Stimulated activated CD4-positive, alpha-beta T cell treated with anti-CD3 and anti-CD28 coated beads, Interleukin-15, amount 100 ng/mL, for 24 hours (primary cell): ENCODE results near the gene NRG2.

Experiments
- DNase-seq: peaks from one replicate; pipeline ENCODE4 v3.0.0-alpha.2; 2020

The NRG2 gene

GRCh38 chr5:139852696-139853095 lies 190.4 kb downstream of the NRG2 start:
- no peak for DNase-seq

GRCh38 chr5:139851558-139851957 lies 191.5 kb downstream of the NRG2 start:
- DNase-seq, result no peak

- DNase-seq, result no peak
Measured at GRCh38 chr5:139850423-139851016, 192.6 kb downstream of the NRG2 start.

DNA sequence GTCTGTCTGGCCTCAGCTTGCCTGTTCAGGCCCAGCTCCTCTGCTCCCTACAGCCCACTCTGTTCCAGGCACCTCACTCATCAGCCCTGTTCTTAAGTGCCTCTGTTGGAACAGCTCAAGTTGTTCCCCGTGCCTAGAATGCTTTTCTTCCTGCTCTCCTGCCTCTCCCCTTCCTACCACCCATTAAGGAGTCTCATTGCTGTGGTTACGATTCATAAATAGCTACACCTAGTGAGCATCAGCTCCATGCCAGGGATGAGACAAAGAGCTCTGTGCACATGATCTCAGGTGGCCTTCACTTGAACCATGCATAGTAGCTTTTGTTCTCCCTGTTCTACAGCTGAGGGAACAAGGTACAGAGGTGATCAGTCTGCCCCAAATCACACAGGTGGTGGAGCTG lies 193.2 kb downstream of the NRG2 start:
- no peak for DNase-seq

DNA sequence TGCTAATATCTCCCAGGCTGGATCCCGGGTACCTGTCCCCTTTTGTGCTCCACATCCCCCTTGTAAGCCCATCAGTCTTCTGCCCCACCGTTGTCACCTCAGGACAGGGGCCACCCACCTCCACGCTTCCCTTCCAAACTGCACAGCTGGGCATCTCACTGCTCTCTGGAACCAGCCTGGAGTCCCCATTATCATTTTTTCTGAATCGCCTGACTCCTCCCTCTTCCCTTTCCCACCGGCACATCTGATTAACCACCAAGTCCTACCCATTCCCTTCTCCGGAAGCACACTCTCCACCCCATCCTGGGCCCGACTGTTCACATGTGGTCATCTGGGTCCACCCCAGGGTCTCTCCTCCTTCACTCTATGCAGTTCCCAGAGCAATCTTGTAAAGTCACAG lies 193.6 kb downstream of the NRG2 start:
- DNase-seq, result no peak

- peak; percentile 41 for DNase-seq
Measured at GRCh38 chr5:139848508-139849100, 194.5 kb downstream of the NRG2 start.

DNA sequence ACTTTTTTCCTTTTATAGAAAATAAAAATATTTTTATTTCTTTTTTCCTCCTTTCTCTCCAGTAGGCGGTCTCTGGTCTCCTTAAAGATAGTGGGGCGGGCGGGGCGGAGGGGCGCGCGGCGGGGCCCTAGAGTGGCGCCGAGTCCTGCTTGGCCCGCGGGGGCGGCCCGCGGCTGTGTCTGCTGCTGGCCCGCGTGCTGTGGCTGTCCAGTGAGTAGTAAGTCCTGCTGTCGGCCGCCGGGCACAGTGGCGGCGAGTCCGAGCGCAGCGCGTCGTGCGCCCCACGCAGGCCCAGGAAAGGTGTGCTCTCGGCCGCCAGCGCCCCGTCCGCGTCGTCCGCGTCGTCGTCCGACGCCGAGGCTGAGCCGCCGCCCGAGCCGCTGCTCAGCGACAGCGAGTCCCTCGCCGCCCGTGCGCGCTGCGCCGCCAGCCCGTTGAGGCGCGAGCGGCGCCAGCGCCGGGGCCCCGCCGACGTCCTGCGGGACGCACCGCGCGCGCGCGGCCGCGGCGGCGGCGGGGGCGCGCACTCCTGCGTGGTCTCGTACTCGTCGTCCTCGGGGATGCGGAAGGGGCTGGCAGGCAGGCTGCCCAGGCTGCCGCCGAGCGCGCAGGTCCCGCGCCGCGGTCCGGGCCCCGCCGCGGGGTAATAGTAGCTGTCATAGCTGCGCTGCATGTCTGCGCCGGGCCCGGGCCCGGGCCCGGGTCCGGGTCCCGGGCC lies 195.2 kb downstream of the NRG2 start:
- peak; percentile 78 for DNase-seq

GRCh38 chr5:139847091-139847490 lies 196.0 kb downstream of the NRG2 start:
- no peak for DNase-seq

DNA sequence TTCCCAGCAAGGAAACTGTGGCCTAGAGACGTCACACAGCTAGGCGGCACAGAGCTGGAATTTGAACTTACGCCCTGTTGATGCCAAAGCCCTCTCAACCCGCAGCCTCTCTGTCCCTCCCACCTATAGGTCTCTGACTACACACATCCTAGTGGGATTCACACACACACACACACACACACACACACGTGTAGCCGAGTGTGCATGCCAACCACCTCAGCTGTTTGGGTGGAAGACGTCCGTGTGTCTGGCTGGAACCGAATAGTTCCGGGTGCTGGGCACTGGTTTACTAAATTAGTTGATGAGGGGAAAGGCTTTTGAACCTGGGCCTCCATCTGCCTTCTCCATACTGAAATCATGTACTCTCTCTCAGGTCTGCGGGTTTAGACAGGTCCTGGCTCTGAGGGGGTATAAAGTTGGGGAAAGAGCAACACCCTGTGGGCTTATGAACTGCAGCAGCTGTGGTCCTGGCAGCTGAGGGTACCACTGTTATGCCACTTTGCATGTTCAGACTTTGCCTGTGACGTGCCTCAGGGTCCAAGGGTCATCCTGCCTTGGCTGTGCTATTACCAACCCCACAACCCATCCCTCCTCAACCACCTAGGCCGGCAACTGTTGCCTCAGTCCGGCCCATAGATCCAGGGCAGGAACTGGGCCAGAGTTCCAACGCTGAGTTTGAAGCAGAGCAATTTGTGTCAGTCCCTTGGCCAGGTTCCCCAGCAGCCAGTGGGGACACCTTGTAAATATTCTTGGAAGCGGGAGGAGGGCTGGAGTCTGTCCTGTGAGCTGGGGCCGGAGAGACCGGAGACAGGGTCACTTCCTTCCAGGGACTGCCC lies 197.0 kb downstream of the NRG2 start:
- DNase-seq, result no peak

- peak; percentile 87 for DNase-seq
Measured at GRCh38 chr5:139844472-139845145, 198.5 kb downstream of the NRG2 start.

DNA sequence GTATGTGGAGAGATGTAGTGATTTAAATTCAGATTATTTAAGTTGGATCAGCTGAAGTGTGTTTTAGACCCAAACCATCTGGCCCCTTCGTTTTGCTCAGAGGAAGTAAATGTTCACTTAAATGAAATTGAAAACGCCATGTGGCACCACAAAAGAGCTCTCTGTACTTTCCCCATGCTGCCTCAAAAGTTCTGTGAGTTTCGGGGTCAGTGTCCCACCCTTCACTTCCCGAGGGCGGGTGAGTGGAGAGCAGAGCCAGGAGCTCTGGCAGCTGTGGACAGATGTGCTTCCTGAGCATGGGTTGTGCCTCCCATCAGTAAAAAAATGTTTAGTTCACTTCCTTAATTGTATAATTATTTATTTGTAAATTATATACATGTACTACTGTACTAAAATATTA lies 199.1 kb downstream of the NRG2 start:
- no peak for DNase-seq

DNA sequence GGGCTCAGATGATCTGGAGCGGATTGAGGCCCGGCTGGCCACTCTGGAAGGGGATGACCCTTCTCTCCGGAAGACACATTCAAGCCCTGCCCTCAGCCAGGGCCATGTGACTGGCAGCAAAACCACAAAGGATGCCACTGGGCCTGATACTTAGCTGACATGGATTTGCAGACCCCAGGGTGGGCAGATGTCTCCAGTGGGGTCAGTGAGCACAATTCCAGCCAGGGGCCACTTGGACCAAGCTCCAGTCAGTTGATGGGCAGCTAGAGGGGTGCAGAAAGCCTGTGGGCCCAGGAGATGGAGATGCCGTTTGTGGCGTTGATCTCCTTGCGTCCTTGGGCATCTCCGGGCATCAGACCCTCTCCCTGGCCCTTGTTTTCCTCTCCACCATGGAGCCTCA lies 200.8 kb downstream of the NRG2 start:
- no peak for DNase-seq

GRCh38 chr5:139841549-139841948 lies 201.6 kb downstream of the NRG2 start:
- no peak for DNase-seq

DNA sequence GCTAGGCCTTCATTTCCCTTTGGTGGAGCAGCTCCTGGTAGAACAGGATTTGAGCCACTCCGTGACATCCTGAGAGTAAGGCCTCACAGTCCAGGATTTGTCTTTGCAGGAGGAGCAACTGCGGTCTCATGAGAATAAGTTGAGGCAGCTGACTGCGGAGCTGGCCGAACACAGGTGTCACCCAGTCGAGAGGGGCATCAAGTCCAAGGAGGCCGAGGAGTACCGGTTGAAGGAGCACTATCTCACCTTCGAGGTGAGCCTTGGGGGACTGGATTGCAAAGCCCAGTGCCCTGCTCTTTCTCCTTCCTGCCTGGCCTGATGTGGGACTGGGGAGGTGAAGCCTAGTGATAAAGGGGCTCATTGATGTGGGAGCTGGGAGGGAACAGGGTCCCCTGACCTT lies 203.2 kb downstream of the NRG2 start:
- DNase-seq, result no peak

DNA sequence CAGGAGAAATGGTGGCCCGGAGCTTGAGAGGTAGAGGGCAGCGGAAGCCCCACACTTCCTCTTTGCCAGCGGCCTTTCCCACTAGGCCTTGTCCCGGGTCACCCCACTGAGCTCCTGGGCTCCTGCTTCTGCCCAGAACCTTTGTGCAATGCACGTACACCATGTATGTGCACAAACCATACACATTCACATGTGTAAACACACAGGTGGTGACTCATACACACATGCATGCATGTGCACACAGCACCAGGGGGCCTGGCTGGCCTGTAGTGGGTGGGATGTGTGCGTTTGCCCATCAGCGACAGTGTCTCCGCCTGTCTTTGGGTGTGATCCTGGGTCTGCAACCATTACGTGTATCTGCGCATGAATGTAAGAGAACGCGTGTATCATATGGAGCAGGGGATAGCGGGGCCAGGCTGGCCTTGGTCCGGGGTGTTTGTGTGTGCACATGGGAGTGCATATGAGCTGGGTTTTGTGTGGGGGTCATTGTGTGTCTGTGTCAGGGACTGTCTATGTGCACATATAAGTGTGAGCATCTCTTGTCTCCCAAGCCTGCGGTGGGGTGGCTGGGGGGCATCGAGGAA lies 203.8 kb downstream of the NRG2 start:
- no peak for DNase-seq

- no peak for DNase-seq
Measured at GRCh38 chr5:139838381-139839197, 204.5 kb downstream of the NRG2 start.

DNA sequence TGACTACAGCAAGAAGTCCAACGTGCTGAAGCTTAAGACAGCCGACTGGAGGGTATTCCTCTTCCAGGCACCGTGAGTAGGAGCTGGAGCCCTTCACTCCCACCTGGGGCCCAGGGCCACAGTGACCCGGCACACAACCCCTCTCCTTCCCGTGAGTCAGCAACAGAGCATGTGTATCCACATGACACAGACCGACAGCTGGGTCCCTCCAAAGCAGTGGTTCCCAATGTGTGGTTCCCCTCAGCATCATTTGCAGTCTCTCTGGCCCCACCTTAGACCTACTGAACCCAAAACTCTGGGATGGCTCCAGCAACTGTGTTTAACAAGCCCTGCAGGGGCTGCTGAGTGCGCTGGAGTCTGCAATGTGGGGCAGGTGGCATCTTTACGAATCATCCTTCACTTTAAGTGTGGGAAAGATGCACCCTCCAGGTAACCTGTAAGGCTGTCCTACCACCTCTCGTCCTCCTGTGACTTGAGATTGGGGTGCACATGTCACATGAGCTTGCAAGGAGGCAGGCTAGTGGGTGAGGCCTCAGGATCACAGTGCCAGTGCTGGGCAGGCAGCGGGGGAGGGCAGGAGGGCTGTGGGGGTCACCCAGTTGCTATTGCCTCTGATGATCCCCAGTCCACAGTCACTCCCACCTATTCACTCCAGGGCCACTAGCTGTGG lies 205.3 kb downstream of the NRG2 start:
- DNase-seq, result no peak

GRCh38 chr5:139836469-139837208 lies 206.5 kb downstream of the NRG2 start:
- no peak for DNase-seq

GRCh38 chr5:139835656-139836055 lies 207.4 kb downstream of the NRG2 start:
- DNase-seq, result no peak

DNA sequence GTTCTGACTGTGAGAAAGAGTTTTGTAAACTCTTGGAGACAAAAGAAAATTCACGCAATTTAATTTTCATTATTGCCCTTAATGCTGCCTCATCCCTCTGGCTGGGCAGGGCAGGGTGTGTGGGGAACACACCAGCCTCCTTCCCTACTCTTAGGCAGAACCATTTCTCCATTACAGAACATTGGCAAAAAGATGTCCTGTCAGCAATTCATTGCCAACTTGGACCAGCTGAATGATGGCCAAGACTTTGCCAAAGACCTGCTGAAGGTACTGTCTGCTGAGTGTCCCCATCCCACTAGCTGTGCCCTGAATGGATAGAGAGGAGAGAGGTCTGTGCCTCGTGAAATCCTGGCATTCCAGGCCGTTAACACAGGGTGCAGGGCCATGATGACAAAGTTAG lies 209.6 kb downstream of the NRG2 start:
- no peak for DNase-seq
